GM19240 (cell line): ENCODE results near the gene TRAPPC12.

Source experiments
- DNase-seq: peaks from one replicate; pipeline ENCODE4 v3.0.0; 2011; ENCODE audit warnings: low spot score; ENCODE audit not compliant: insufficient read length

The TRAPPC12 gene

GRCh38 chr2:3405876-3406275, 26.4 kb downstream of the TRAPPC12 start:
- DNase-seq, result no peak

DNA sequence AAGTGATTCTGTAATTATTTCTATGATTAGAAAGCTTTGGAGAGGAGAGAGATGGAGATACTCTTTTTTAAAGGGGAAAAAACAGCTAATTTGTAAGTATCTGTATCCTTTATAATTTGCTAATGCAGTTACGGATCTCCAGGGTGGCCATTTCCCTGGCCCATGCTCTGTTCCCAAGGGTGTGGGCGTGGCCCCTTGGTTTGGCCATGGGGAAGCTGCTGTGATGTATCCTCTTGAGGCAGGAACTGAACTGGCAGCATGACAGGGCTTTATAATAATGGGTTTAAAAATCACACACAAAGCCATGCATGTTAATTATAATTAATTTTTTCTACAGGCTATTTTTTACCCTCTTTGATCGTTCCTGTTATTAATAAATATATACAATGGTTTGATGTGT, 27.0 kb downstream of the TRAPPC12 start:
- no peak for DNase-seq

DNA sequence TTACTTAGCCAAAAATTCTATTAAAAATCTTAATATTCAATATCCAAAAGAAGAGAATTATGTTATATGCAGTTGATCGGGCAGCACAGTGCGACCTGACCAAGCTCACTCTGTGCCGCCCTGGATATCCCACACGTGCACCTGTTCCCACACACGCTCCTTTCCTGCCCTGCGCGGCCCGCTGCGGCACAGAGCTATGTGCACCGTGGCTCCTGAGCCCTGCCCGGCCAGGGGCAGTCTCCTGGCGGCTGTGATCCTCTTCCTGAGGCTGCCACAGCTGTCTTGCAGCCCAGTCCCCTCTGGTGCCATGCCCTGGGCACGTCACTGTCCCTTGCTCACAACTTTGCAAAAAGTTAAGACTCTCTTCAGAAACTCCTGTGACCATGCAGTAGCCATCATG, 29.3 kb downstream of the TRAPPC12 start:
- no peak for DNase-seq

DNA sequence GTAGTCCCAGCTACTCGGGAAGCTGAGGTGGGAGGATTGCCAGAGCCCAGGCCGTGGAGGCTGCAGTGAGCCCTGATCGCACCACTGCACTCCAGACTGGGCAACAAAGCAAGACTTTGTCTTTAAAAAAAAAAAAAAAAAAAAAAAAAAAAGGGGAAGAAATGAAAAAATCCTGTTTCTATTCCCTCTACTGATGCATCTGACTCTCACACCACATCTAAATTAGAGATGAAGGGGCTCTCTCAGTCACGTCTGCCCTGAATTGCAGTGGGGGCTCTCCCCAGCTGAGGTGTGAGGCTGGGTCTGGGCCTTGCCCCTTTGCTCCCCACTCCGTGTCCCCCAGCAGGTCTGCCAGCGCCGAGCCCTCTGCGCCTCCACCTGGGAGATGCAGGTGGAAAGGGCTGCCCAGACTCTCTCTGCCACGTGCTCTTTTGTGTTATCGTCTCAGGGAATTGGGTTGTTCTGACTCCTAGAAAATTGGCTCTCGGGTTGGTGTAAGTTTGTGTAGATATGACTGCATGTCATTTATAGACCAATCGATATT, 30.2 kb downstream of the TRAPPC12 start:
- DNase-seq, result no peak

DNA sequence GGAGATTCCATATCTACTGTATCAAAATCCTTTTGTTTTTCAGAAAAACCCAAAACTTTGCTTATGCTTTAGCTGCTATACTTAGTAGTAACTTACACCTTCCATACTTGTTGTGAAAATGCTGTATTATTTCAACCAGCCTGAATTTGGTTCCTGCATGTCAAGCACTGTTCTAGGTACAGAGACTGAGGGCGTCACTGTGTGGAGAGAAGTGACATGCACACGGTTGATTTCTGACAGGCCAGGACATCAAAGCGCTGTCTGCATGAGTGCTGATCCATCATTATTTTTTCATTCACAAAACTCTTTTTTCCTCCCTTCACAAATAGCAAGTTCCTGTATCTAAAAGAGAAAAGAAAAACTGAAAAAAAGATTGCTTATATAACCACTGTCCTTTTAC, 31.6 kb downstream of the TRAPPC12 start:
- DNase-seq, result no peak

DNA sequence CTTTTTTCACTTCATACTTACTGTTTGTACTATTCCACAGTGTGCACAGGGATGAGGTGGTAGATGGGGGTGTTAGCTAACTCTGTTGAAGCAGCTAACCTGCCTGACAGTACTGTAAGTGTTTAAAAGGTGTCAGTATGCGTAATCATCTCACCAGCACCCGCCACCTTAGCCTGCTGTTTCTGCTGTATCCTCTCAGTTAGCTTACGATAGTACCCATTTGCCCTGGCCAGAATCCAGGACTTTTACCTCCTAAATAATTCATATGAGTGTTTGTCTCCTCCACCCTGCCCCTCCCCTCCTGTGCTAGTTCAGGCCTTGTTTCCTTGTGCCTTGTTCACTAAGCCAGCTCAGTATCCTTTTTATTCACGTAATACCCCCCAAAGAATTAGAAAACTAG, 34.2 kb downstream of the TRAPPC12 start:
- DNase-seq, result no peak

GRCh38 chr2:3414133-3414860, 34.8 kb downstream of the TRAPPC12 start:
- no peak for DNase-seq

GRCh38 chr2:3418766-3419404, 39.4 kb downstream of the TRAPPC12 start:
- no peak for DNase-seq

DNA sequence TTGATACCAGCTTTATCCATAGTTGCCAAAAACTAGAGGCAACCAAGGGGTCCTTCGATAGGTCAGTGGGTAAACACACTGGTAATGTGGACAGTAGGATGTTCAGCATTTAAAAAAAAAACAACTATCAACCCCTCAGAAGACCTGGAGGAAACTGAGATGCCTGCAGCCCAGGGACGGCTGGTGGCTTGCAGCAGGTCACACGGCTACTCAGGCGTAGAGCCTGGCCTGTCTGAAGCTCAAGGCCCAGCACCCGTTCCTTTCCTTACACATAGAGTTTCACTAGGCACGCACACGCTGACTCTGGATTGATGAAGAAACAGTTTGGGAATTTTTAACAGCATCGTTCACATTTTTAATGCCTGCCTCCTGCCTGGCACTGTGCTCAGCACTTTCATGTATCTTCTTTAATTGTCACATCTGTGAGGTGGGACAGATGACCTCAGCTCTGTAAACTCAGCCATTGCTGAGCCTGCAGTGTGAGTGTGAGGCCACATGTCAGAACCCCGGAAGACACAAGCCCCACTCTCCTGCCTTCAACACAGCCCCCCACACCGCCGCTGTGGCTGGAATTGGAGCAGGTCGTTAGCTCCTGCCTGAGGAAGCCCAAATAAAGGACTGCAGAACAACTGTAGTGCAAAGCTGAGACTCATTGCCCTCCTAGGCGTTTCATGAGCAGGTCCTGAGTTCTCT, 40.7 kb downstream of the TRAPPC12 start:
- DNase-seq, result no peak

- DNase-seq, result no peak
Measured at GRCh38 chr2:3420769-3421397, 41.4 kb downstream of the TRAPPC12 start.

GRCh38 chr2:3421580-3421979, 42.1 kb downstream of the TRAPPC12 start:
- no peak for DNase-seq

DNA sequence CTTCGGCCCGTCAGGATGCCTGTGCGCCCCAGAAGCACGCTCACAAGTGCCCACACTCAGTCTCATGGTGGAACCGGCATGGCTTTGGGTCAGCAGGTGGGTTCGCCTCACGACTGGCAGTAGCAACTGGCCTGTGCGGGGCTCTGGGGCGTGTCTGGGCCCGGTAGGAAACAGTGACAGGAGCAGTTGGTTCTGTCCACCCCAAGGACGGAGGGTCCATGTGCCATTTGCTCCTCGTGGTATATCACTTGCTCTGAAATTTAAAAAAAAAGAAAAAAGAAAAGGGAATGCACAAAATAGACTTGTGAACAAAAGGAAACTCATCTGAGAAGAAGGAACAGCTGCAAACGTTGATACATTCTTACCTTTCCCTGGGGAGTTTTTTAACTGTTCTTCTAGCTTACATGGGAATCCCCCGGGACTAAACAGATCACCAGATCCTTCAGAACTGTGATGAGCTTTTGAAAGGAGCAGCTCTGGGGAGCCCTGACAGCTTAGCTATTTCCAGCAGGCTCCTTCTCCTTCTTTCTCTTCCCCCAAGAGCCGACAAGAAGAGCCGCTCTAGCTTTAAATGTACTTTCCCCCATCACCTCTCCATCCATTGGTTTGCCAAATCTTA, 42.8 kb downstream of the TRAPPC12 start:
- DNase-seq, result no peak

- DNase-seq, result peak; percentile 36
Measured at GRCh38 chr2:3423492-3424170, 44.1 kb downstream of the TRAPPC12 start.

DNA sequence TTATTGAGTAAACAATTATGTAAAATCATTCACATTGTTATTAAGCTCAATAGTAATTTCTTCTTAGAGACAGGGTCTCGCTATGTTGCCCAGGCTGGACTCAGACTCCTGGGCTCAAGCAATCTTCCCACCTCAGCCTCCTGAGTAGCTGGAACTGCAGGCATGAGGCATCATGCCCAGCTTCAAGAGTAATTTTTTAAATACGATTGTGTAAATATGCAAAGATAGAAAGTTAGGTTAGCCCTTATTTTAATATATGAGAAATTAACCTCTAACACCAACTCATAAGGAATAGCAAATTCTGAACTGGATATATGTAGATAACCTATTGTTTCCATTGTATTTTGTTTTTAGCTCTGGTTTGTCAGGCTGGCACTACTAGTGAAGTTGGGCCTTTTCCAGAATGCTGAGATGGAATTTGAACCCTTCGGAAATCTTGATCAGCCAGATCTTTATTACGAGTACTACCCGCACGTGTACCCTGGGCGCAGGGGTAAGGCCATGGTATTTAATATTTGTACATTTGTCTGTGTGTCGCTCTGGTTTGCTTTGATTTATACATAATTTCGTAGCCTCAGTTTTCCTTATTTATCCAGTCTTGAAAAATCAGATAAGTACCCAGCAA, 44.8 kb downstream of the TRAPPC12 start:
- DNase-seq, result no peak

- DNase-seq, result no peak
Measured at GRCh38 chr2:3426615-3427014, 47.1 kb downstream of the TRAPPC12 start.

- DNase-seq, result no peak
Measured at GRCh38 chr2:3427272-3427671, 47.8 kb downstream of the TRAPPC12 start.

- no peak for DNase-seq
Measured at GRCh38 chr2:3428577-3428976, 49.1 kb downstream of the TRAPPC12 start.

GRCh38 chr2:3429066-3429610, 49.6 kb downstream of the TRAPPC12 start:
- no peak for DNase-seq

GRCh38 chr2:3430172-3430571, 50.7 kb downstream of the TRAPPC12 start:
- no peak for DNase-seq
